HepG2 (cell line): ENCODE data around the gene CD244. TPM values are rescaled to one million over a fixed set of nuclear protein-coding genes. Genes with fewer than 3 reads are reported as not detected.

Experiments
- ATAC-seq: fragments of 200-7000 bp; cut with Tn5 transposase; 3 replicates; pipeline ENCODE4 v1.9.1; 2020; ENCODE audit warnings: mild to moderate bottlenecking, moderate library complexity
- BruUV-seq: library from RNA; stranded (reverse); fragments of 400-500 nt; replicated peaks from 2 replicates; lab custom pipeline; 2021; lab: Mats Ljungman, UMichigan
- CTCF ChIA-PET: fragments of 300-600 bp; formaldehyde crosslinking; extraction: SDS; loops from one replicate; lab custom pipeline; 2021; ENCODE audit warnings: low total read pairs, inconsistent platforms, low intra/inter-chr PET ratio; lab: Yijun Ruan, JAX
- POLR2A ChIA-PET: fragments of 350-600 bp; sonication (Branson Sonifier 250); formaldehyde crosslinking; loops from one replicate; lab custom pipeline; 2020; ENCODE audit warnings: antibody characterized with exemption, inconsistent platforms; lab: Yijun Ruan, JAX
- DNase-seq: peaks from one replicate; pipeline ENCODE4 v3.0.0-alpha.2; 2015; ENCODE audit warnings: low spot score
- FAIRE-seq: peaks from 3 replicates; lab custom pipeline; 2011; peaks lifted over from hg19 to GRCh38; lab: Jason Lieb, UNC
- H2AFZ ChIP-seq: one replicate; pipeline ENCODE4 v1.6.1; 2011; ENCODE audit warnings: low read length, inconsistent platforms
- H3K27ac ChIP-seq: fragments of 300-600 bp; 3 replicates; pipeline ENCODE4 v1.8.0; 2011; ENCODE audit warnings: mixed run types, mild to moderate bottlenecking, mixed read lengths, low read length, inconsistent platforms; ENCODE audit not compliant: insufficient read depth; ENCODE audit errors: extremely low read length
- H3K27me3 ChIP-seq, 2 experiments: fragments of 200-600 bp in 1 of 2; 2 replicates in 1 of 2; 3 replicates in 1 of 2; pipeline versions ENCODE4 v1.6.0 to v1.8.0; 2011; ENCODE audit warnings: low read length in 2 of 2, mild to moderate bottlenecking in 2 of 2, moderate library complexity in 2 of 2, inconsistent platforms in 1 of 2; ENCODE audit not compliant: insufficient read depth in 2 of 2, control insufficient read depth in 1 of 2
- H3K36me3 ChIP-seq, 2 experiments: fragments of 200-600 bp in 1 of 2; replicated peaks in 1 of 2; 2 replicates in 1 of 2; 3 replicates in 1 of 2; pipeline versions ENCODE4 v1.5.1 to v1.8.0; 2011; ENCODE audit warnings: low read length in 2 of 2, inconsistent platforms in 1 of 2; ENCODE audit not compliant: insufficient read depth in 2 of 2, control insufficient read depth in 1 of 2
- H3K4me1 ChIP-seq: 2 replicates; pipeline ENCODE4 v1.5.1; 2012; ENCODE audit warnings: low read length, inconsistent platforms; ENCODE audit not compliant: insufficient read depth
- H3K4me2 ChIP-seq: 2 replicates; pipeline ENCODE4 v1.6.0; 2011; ENCODE audit warnings: low read depth, low read length, inconsistent platforms
- H3K4me3 ChIP-seq, 3 experiments: fragments of 200-600 bp in 1 of 3; sonication (generic), shearing (Covaris generic) in 1 of 3; replicated peaks in 1 of 3; 2 replicates each; pipeline ENCODE4 v1.5.1; 2011 to 2016; ENCODE audit warnings: low read length in 3 of 3, inconsistent platforms in 2 of 3, low read depth in 2 of 3, mild to moderate bottlenecking in 2 of 3, control low read depth in 1 of 3, mixed read lengths in 1 of 3; ENCODE audit not compliant: insufficient read depth in 1 of 3
- H3K79me2 ChIP-seq: one replicate; pipeline ENCODE4 v1.6.1; 2011; ENCODE audit warnings: low read length, inconsistent platforms; ENCODE audit not compliant: insufficient read depth
- H3K9ac ChIP-seq: 2 replicates; pipeline ENCODE4 v1.6.0; 2011; ENCODE audit warnings: mild to moderate bottlenecking, low read depth, low read length, inconsistent platforms; ENCODE audit not compliant: insufficient read depth
- H3K9me3 ChIP-seq: 2 replicates; pipeline ENCODE4 v1.5.1; 2012; ENCODE audit warnings: mild to moderate bottlenecking, low read length
- H4K20me1 ChIP-seq: 2 replicates; pipeline ENCODE4 v1.6.0; 2011; ENCODE audit warnings: inconsistent platforms, mild to moderate bottlenecking, low read length, moderate library complexity; ENCODE audit not compliant: insufficient read depth
- BRCA1 ChIP-seq: sonication (generic); formaldehyde crosslinking; IDR thresholded peaks from 2 replicates; pipeline ENCODE4 v1.4.0; 2020; ENCODE audit warnings: missing genetic modification reagents
- FOSL1 ChIP-seq: sonication (generic); formaldehyde crosslinking; IDR thresholded peaks from 2 replicates; pipeline ENCODE4 v1.9.0; 2021; ENCODE audit warnings: missing genetic modification reagents, borderline replicate concordance
- HMG20B ChIP-seq: conservative IDR thresholded peaks from 2 replicates; pipeline ENCODE4 v1.6.1; 2016; ENCODE audit warnings: missing genetic modification reagents, missing compliant biosample characterization
- HNRNPK ChIP-seq: fragments of 200-400 bp; formaldehyde crosslinking; IDR thresholded peaks from 2 replicates; pipeline ENCODE4 v1.6.1; 2018; ENCODE audit warnings: low read length, low read depth, moderate library complexity, mild to moderate bottlenecking; ENCODE audit not compliant: poor library complexity, severe bottlenecking
- KDM6A ChIP-seq: IDR thresholded peaks from 2 replicates; pipeline ENCODE4 v1.6.1; 2016; ENCODE audit warnings: low read depth
- SP140L ChIP-seq: sonication (generic); formaldehyde crosslinking; IDR thresholded peaks from 2 replicates; pipeline ENCODE4 v1.4.0; 2020; ENCODE audit warnings: missing genetic modification reagents, borderline replicate concordance
- ZFP90 ChIP-seq: sonication (generic); formaldehyde crosslinking; IDR thresholded peaks from 2 replicates; pipeline ENCODE4 v1.8.0; 2022; ENCODE audit warnings: missing genetic modification reagents, mild to moderate bottlenecking, inconsistent platforms, borderline replicate concordance
- WGBS: methylation state at CpG from one replicate; pipeline ENCODE4 v1.1.6; 2017; ENCODE audit warnings: low lambda C conversion rate; 5-methylcytosine and 5-hydroxymethylcytosine counted together
- in situ Hi-C: cut with HindIII; loops from 2 replicates; pipeline ENCODE4 v1.10.0; 2017; ENCODE audit warnings: low pct_unique_long_range_greater_than_20kb; ENCODE audit not compliant: extremely low pct_ligation_motif_present
- intact Hi-C: fragments of 100-400 bp; cut with micrococcal nuclease; formaldehyde crosslinking; loops from one replicate; pipeline ENCODE4 v1.10.0; 2022; ENCODE audit not compliant: unreplicated experiment
- polyA plus RNA-seq, 8 experiments: library from polyadenylated mRNA; depleted of rRNA in 3 of 8; stranded (reverse) in 7 of 8; unstranded in 1 of 8; fragments of >200 nt; fragmentation: Illumina TruSeq in 4 of 8; extraction: Trizol in 4 of 8; gene quantifications; 2 replicates each; pipeline versions ENCODE4 v1.2.1 to v1.2.3, GENCODE V29; 2011 to 2016; ENCODE audit warnings: low read depth in 4 of 8, missing spikeins in 1 of 8, mixed read lengths in 1 of 8; ENCODE audit not compliant: insufficient read depth in 1 of 8
- total RNA-seq, 5 experiments: library from RNA; depleted of rRNA; stranded (reverse); fragments of >200 nt; fragmentation: Illumina TruSeq; extraction: Trizol; gene quantifications; 2 replicates each; pipeline ENCODE4 v1.2.3, GENCODE V29; 2016; ENCODE audit warnings: low read depth in 1 of 5
- TF ChIP-seq, protein P1 (sequence below): sonication (generic); formaldehyde crosslinking; IDR thresholded peaks from 2 replicates; pipeline ENCODE4 v1.5.1; 2020; ENCODE audit warnings: mild to moderate bottlenecking, missing genetic modification reagents, moderate library complexity

Gene CD244
- total and polyA plus RNA-seq, 2 of the 13 experiments (the other 11 are each of a cell fraction or from before 2014, with no cell fraction given), result 0.09 TPM; not detected in 1

- no peak for TF ChIP-seq ZFP90 (CRISPR knock-in tag)
- TF ChIP-seq HMG20B, result no peak
- TF ChIP-seq SP140L (CRISPR knock-in tag), result no peak
- no peak for TF ChIP-seq BRCA1 (CRISPR knock-in tag)
These were observed 61.9 kb downstream of the CD244 start (continued) for GRCh38 chr1:160800645-160801408.

- no peak overlapping the region for H3K9ac ChIP-seq
- no TSS peak for BruUV-seq
- no peak overlapping the region for H3K27ac ChIP-seq
- TF ChIP-seq FOSL1, result no peak
- peak; percentile 19 for TF ChIP-seq HNRNPK
- H3K4me1 ChIP-seq, result no peaks in the 10 kb centered on the region
- H3K4me2 ChIP-seq, result no peak overlapping the region
- WGBS, result 89% methylated on average over 1 of the region's 1 CpG
- FAIRE-seq (no peak), ATAC-seq (no peak), DNase-seq (no peak)
- no peaks in the 10 kb centered on the region for H4K20me1 ChIP-seq
- no peaks in the 10 kb centered on the region for H3K36me3 ChIP-seq
- H2AFZ ChIP-seq, result no peak overlapping the region
- no peaks in the 10 kb centered on the region; a peak in 1 of 5 replicates for H3K27me3 ChIP-seq
- H3K4me3 ChIP-seq, result no peak overlapping the region
- ChIA-PET POLR2A (no interaction called here), CTCF (no interaction called here)
- no peaks in the 10 kb centered on the region for H3K79me2 ChIP-seq
- in situ Hi-C loops, result no loop called here
- no peaks in the 10 kb centered on the region for H3K9me3 ChIP-seq
- intact Hi-C loops, result no loop called here
These were observed 62.5 kb downstream of the CD244 start for GRCh38 chr1:160800142-160800541.

DNA sequence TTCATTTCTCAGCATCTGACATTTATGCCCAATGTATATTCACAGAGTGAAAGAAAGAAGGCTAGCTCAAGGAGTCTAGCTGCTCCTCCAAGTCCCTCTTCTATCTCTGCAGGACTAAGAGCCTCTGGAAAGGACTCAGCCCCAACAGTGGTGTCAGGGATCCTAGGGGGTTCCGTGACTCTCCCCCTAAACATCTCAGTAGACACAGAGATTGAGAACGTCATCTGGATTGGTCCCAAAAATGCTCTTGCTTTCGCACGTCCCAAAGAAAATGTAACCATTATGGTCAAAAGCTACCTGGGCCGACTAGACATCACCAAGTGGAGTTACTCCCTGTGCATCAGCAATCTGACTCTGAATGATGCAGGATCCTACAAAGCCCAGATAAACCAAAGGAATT is 63.0 kb downstream of the CD244 start:
- BruUV-seq, result no TSS peak
- no peak for DNase-seq
- in situ Hi-C loops, result no loop called here
- Histone ChIP-seq H3K27me3 (no peaks in the 10 kb centered on the region; a peak in 1 of 5 replicates), H4K20me1 (no peaks in the 10 kb centered on the region), H3K27ac (no peak overlapping the region), H3K4me3 (no peak overlapping the region), H3K36me3 (no peaks in the 10 kb centered on the region), H2AFZ (no peak overlapping the region), H3K4me2 (no peak overlapping the region), H3K9me3 (no peaks in the 10 kb centered on the region), H3K9ac (no peak overlapping the region), H3K79me2 (no peaks in the 10 kb centered on the region), H3K4me1 (no peaks in the 10 kb centered on the region)
- WGBS, result 11% methylated on average over 3 of the region's 5 CpGs
- ChIA-PET CTCF (no interaction called here), POLR2A (no interaction called here)
- no peak for FAIRE-seq
- ATAC-seq, result no peak
- intact Hi-C loops, result no loop called here
- TF ChIP-seq KDM6A (CRISPR knock-in tag), result no peak
- TF ChIP-seq, protein P1, sequence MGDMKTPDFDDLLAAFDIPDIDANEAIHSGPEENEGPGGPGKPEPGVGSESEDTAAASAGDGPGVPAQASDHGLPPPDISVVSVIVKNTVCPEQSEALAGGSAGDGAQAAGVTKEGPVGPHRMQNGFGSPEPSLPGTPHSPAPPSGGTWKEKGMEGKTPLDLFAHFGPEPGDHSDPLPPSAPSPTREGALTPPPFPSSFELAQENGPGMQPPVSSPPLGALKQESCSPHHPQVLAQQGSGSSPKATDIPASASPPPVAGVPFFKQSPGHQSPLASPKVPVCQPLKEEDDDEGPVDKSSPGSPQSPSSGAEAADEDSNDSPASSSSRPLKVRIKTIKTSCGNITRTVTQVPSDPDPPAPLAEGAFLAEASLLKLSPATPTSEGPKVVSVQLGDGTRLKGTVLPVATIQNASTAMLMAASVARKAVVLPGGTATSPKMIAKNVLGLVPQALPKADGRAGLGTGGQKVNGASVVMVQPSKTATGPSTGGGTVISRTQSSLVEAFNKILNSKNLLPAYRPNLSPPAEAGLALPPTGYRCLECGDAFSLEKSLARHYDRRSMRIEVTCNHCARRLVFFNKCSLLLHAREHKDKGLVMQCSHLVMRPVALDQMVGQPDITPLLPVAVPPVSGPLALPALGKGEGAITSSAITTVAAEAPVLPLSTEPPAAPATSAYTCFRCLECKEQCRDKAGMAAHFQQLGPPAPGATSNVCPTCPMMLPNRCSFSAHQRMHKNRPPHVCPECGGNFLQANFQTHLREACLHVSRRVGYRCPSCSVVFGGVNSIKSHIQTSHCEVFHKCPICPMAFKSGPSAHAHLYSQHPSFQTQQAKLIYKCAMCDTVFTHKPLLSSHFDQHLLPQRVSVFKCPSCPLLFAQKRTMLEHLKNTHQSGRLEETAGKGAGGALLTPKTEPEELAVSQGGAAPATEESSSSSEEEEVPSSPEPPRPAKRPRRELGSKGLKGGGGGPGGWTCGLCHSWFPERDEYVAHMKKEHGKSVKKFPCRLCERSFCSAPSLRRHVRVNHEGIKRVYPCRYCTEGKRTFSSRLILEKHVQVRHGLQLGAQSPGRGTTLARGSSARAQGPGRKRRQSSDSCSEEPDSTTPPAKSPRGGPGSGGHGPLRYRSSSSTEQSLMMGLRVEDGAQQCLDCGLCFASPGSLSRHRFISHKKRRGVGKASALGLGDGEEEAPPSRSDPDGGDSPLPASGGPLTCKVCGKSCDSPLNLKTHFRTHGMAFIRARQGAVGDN (CRISPR knock-in tag), result no peak
